ENCODE data around the gene ACP1. TPM values are rescaled to one million over a fixed set of nuclear protein-coding genes. Genes with fewer than 3 reads are reported as not detected.

The ACP1 gene
- polyA plus RNA-seq, 1 of the 3 experiments (the other 2 are of a cell fraction): 88.9 TPM

DNA sequence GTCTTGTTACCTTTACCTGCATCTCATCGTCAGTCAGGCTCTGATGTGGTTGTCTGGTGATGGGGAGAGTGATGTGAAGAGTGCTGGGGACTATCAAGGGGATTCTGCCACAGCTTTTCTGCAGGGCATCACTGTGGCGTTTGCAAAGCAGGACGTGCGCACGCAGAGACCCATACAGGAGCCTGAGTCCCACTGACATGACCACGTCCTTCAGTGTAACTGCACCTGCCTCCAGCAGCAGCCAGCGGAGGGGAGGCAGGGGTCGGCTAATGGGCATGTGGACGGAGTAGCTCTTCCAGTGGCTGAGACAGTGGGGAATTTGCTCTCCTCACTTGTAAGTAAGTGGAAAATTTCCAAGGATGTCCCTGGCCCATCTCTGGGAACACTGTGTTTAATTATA, 16.6 kb downstream of the ACP1 start:
- Histone ChIP-seq H3K9ac (no peak overlapping the region), H4K20me1 (ENCODE audit: insufficient read depth) (no peaks in the 10 kb centered on the region), H3K36me3 (replicated peaks in 1 of 2; ENCODE audit: control insufficient read depth in 1 of 2, insufficient read depth in 2 of 2, low read length in 1 of 2) (peaks cover 38 to 68% of the 10 kb centered on the region in 2 experiments), H3K4me1 (ENCODE audit: control insufficient read depth in 1 of 2, insufficient read depth in 2 of 2, low read depth in 1 of 2, low read length in 1 of 2) (no peaks in the 10 kb centered on the region), H2AFZ (ENCODE audit: low read depth) (no peak overlapping the region), H3K79me2 (ENCODE audit: insufficient read depth) (peaks cover 18% of the 10 kb centered on the region; the same call in 1 of the 2 replicates), H3K4me2 (no peak overlapping the region), H3K9me3 (no peaks in the 10 kb centered on the region), H3F3A (replicated peaks; ENCODE audit: insufficient read depth) (peaks cover 6% of the 10 kb centered on the region), H3K27ac (ENCODE audit: low read depth in 2 of 2, low read length in 1 of 2) (no peak overlapping the region), H3K9me2 (no peaks in the 10 kb centered on the region), H3K4me3 (ENCODE audit: low read depth in 2 of 2, low read length in 1 of 2) (no peak overlapping the region), H3K27me3 (ENCODE audit: insufficient read depth) (no peaks in the 10 kb centered on the region; the same call in 1 of the 2 replicates)
- POLR2A ChIA-PET: no interaction called here
- DNase-seq: no peak
- TF ChIP-seq GABPA (IDR thresholded peaks at IDR 0.05; ENCODE audit: low read depth) (no peak), POLR2AphosphoS5 (IDR thresholded peaks at IDR 0.05; ENCODE audit: low read depth, low read length) (no peak), NFIC (IDR thresholded peaks at IDR 0.05; ENCODE audit: borderline replicate concordance) (no peak), CHD2 (IDR thresholded peaks at IDR 0.05; ENCODE audit: low read length, partially characterized antibody) (no peak), RFX5 (IDR thresholded peaks at IDR 0.05; ENCODE audit: low read length) (no peak), FOXJ3 (CRISPR knock-in tag; IDR thresholded peaks at IDR 0.05) (no peak)
- CTCF ChIA-PET: interaction anchor here (1.1 to 1.7 kb wide), 2 partner anchors 9 to 10 kb away, joined by 3 to 8 read pairs; no protein-coding TSS in a partner anchor
- 95% methylated on average over 9 of the region's 9 CpGs for WGBS (ENCODE audit: low lambda C conversion rate)

DNA sequence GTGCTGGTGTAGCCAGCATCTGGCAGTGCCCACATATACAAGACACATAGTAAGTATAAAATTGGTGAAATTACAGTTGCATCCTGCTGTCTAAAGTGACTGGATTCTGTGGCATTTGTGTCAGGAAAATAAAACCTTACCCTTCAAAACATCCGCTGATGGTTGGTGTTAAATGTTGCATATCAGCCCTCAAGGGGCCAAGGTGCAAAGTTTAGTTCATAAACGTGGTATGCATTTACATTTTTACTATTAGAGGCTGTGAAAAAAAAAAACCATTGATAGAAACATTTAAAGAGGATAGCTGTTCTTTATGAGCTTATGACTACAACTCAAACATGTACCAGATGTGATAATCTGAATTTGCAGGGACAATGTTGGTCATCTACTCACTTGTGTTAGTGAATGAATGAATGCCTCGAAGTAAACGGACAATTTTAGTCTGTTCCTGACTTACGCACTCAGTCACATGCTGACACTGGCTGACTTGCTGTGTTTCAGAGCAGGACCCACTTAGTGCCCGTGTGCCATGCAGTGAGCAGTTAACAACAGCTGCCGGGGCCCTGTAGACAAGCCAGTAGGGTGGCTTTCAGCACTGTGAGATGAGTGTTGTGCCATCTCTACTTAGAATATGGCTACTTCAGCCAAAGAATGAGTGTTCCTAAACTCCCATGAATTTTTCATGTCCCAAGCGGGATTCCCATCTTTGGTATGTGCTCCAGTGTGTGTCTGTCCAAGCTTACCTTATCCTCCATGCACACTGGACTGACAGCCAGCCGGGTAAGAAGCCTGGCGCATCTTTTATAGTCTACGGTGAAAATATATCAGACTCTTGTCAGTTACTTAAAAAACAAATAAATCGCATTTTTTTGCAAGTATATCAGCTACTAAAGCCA, 17.9 kb downstream of the ACP1 start:
- DNase-seq: no peak
- H3K27me3 ChIP-seq (ENCODE audit: insufficient read depth): peaks cover 9% of the 10 kb centered on the region; the same call in 1 of the 2 replicates
- no peak overlapping the region for H3K9ac ChIP-seq
- no peak overlapping the region for H3K4me2 ChIP-seq
- H4K20me1 ChIP-seq (ENCODE audit: insufficient read depth): no peaks in the 10 kb centered on the region
- peaks cover 27 to 56% of the 10 kb centered on the region in 2 experiments for H3K36me3 ChIP-seq (replicated peaks in 1 of 2; ENCODE audit: control insufficient read depth in 1 of 2, insufficient read depth in 2 of 2, low read length in 1 of 2)
- peaks cover 6% of the 10 kb centered on the region; the same call in 1 of the 2 replicates for H3K79me2 ChIP-seq (ENCODE audit: insufficient read depth)
- 98% methylated on average over 12 of the region's 12 CpGs for WGBS (ENCODE audit: low lambda C conversion rate)
- H3K4me1 ChIP-seq (ENCODE audit: control insufficient read depth in 1 of 2, insufficient read depth in 2 of 2, low read depth in 1 of 2, low read length in 1 of 2): peaks cover 0 to 5% of the 10 kb centered on the region in 2 experiments; a peak in 1 of 4 replicates
- H3K4me3 ChIP-seq (ENCODE audit: low read depth in 2 of 2, low read length in 1 of 2): no peak overlapping the region
- H3F3A ChIP-seq (replicated peaks; ENCODE audit: insufficient read depth): peaks cover 6% of the 10 kb centered on the region
- H3K9me3 ChIP-seq: no peaks in the 10 kb centered on the region
- H3K9me2 ChIP-seq: no peaks in the 10 kb centered on the region
- ChIA-PET POLR2A (no interaction called here), CTCF (interaction anchor here (1.2 to 1.7 kb wide), 3 partner anchors 8 to 50 kb away, joined by 3 to 8 read pairs (median 3); no protein-coding TSS in a partner anchor)
- no peak overlapping the region for H2AFZ ChIP-seq (ENCODE audit: low read depth)
- H3K27ac ChIP-seq (ENCODE audit: low read depth in 2 of 2, low read length in 1 of 2): no peak overlapping the region
- TF ChIP-seq NRF1 (IDR thresholded peaks at IDR 0.05; ENCODE audit: low read depth, low read length) (no peak), RAD21 (IDR thresholded peaks at IDR 0.05; ENCODE audit: low read length) (no peak), MEF2A (IDR thresholded peaks at IDR 0.05; ENCODE audit: borderline replicate concordance, low read depth) (no peak), NFIC (IDR thresholded peaks at IDR 0.05; ENCODE audit: borderline replicate concordance) (no peak), USF2 (IDR thresholded peaks at IDR 0.05; ENCODE audit: borderline replicate concordance, low read depth, low read length) (no peak), RCOR1 (IDR thresholded peaks at IDR 0.05; ENCODE audit: low read length) (no peak), YY1 (IDR thresholded peaks at IDR 0.05; ENCODE audit: low read depth) (no peak), FOXJ3 (CRISPR knock-in tag; IDR thresholded peaks at IDR 0.05) (no peak), CHD2 (IDR thresholded peaks at IDR 0.05; ENCODE audit: low read length, partially characterized antibody) (no peak), SMC3 (IDR thresholded peaks at IDR 0.05; ENCODE audit: low read depth, low read length) (no peak), TCF12 (IDR thresholded peaks at IDR 0.05) (no peak), JUND (IDR thresholded peaks at IDR 0.05) (no peak), GATA2 (CRISPR knock-in tag; IDR thresholded peaks at IDR 0.05) (no peak), FOXM1 (IDR thresholded peaks at IDR 0.05; ENCODE audit: low read depth) (no peak), CTCF (IDR thresholded peaks at IDR 0.05) (no peak)
- TF ChIP-seq, protein P1, sequence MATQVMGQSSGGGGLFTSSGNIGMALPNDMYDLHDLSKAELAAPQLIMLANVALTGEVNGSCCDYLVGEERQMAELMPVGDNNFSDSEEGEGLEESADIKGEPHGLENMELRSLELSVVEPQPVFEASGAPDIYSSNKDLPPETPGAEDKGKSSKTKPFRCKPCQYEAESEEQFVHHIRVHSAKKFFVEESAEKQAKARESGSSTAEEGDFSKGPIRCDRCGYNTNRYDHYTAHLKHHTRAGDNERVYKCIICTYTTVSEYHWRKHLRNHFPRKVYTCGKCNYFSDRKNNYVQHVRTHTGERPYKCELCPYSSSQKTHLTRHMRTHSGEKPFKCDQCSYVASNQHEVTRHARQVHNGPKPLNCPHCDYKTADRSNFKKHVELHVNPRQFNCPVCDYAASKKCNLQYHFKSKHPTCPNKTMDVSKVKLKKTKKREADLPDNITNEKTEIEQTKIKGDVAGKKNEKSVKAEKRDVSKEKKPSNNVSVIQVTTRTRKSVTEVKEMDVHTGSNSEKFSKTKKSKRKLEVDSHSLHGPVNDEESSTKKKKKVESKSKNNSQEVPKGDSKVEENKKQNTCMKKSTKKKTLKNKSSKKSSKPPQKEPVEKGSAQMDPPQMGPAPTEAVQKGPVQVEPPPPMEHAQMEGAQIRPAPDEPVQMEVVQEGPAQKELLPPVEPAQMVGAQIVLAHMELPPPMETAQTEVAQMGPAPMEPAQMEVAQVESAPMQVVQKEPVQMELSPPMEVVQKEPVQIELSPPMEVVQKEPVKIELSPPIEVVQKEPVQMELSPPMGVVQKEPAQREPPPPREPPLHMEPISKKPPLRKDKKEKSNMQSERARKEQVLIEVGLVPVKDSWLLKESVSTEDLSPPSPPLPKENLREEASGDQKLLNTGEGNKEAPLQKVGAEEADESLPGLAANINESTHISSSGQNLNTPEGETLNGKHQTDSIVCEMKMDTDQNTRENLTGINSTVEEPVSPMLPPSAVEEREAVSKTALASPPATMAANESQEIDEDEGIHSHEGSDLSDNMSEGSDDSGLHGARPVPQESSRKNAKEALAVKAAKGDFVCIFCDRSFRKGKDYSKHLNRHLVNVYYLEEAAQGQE (IDR thresholded peaks at IDR 0.05; ENCODE audit: low read depth, low read length): no peak
- TF ChIP-seq, protein P2, sequence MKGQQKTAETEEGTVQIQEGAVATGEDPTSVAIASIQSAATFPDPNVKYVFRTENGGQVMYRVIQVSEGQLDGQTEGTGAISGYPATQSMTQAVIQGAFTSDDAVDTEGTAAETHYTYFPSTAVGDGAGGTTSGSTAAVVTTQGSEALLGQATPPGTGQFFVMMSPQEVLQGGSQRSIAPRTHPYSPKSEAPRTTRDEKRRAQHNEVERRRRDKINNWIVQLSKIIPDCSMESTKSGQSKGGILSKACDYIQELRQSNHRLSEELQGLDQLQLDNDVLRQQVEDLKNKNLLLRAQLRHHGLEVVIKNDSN (IDR thresholded peaks at IDR 0.05; ENCODE audit: borderline replicate concordance, low read depth): no peak
